Epidermal melanocyte (primary cell): ENCODE data around the gene XCR1.
"Not testable (repeated sequence)": the region's sequence is repeated elsewhere in the genome, so short reads cannot be mapped to it uniquely, and the experiment has no call there.

Experiments
- DNase-seq: peaks from one replicate; pipeline ENCODE4 v3.0.0; 2011; ENCODE audit warnings: low spot score; ENCODE audit not compliant: insufficient read length

The XCR1 gene

GRCh38 chr3:46046231-46046630 is 18.9 kb upstream of the XCR1 start:
- not testable (repeated sequence) for DNase-seq

- DNase-seq: no peak
Measured at GRCh38 chr3:46038916-46039315, 11.6 kb upstream of the XCR1 start.

GRCh38 chr3:46038071-46038470 is 10.8 kb upstream of the XCR1 start:
- DNase-seq: not testable (repeated sequence)

GRCh38 chr3:46036191-46036590 is 8.9 kb upstream of the XCR1 start:
- DNase-seq: no peak

- no peak for DNase-seq
Measured at GRCh38 chr3:46031747-46032146, 4.5 kb upstream of the XCR1 start.

GRCh38 chr3:46031269-46031668 is 4.0 kb upstream of the XCR1 start:
- DNase-seq: no peak

GRCh38 chr3:46030626-46031025 is 3.3 kb upstream of the XCR1 start:
- DNase-seq: no peak

- no peak for DNase-seq
Measured at GRCh38 chr3:46029953-46030543, 2.8 kb upstream of the XCR1 start.

- no peak for DNase-seq
Measured at GRCh38 chr3:46027736-46028397, 584 bp upstream of the XCR1 start.

GRCh38 chr3:46025139-46025538 is 2.1 kb downstream of the XCR1 start:
- no peak for DNase-seq

GRCh38 chr3:46024131-46024530 is 3.2 kb downstream of the XCR1 start:
- no peak for DNase-seq

- DNase-seq: no peak
Measured at GRCh38 chr3:46022909-46023785, 4.1 kb downstream of the XCR1 start.

- no peak for DNase-seq
Measured at GRCh38 chr3:46021516-46021915, 5.8 kb downstream of the XCR1 start.

- DNase-seq: no peak
Measured at GRCh38 chr3:46020766-46021510, 6.3 kb downstream of the XCR1 start.

GRCh38 chr3:46019707-46020106 is 7.6 kb downstream of the XCR1 start:
- no peak for DNase-seq

- DNase-seq: no peak
Measured at GRCh38 chr3:46017720-46018119, 9.6 kb downstream of the XCR1 start.

GRCh38 chr3:46013316-46014094 is 13.8 kb downstream of the XCR1 start:
- no peak for DNase-seq

GRCh38 chr3:46012246-46012645 is 15.0 kb downstream of the XCR1 start:
- DNase-seq: no peak

- no peak for DNase-seq
Measured at GRCh38 chr3:46010519-46011113, 16.7 kb downstream of the XCR1 start.

- DNase-seq: no peak
Measured at GRCh38 chr3:46008058-46008457, 19.2 kb downstream of the XCR1 start.

GRCh38 chr3:46007280-46007679 is 20.0 kb downstream of the XCR1 start:
- DNase-seq: no peak
